CD14-positive monocyte (primary cell): Measurements from ENCODE around the gene CRYBA4. TPM values are rescaled to one million over a fixed set of nuclear protein-coding genes. Genes with fewer than 3 reads are reported as not detected.

Source experiments
- DNase-seq, 3 donors: peaks; one replicate each; pipeline ENCODE4 v3.0.0-alpha.2; 2011 to 2022
- H2AFZ ChIP-seq: 2 replicates; pipeline ENCODE4 v1.6.0; 2012; ENCODE audit warnings: mild to moderate bottlenecking, low read depth, low read length, inconsistent platforms; ENCODE audit not compliant: insufficient read depth, poor library complexity, severe bottlenecking
- H3K27ac ChIP-seq, 2 donors: 1 replicate in 1 of 2; 2 replicates in 1 of 2; pipeline ENCODE4 v1.5.1; 2012 to 2013; ENCODE audit warnings: low read length in 2 of 2, control low read depth in 1 of 2, inconsistent platforms in 1 of 2, low read depth in 1 of 2, mild to moderate bottlenecking in 1 of 2
- H3K27me3 ChIP-seq, 2 donors: one replicate each; pipeline versions ENCODE4 v1.6.0 to v1.6.1; 2011 to 2013; ENCODE audit warnings: low read length in 2 of 2; ENCODE audit not compliant: control insufficient read depth in 2 of 2, insufficient read depth in 2 of 2
- H3K36me3 ChIP-seq, 2 donors: replicated peaks in 1 of 2; 1 replicate in 1 of 2; 2 replicates in 1 of 2; pipeline versions ENCODE4 v1.5.1 to v1.6.1; 2012 to 2013; ENCODE audit warnings: low read length in 2 of 2, control low read depth in 1 of 2, inconsistent platforms in 1 of 2, mild to moderate bottlenecking in 1 of 2; ENCODE audit not compliant: insufficient read depth in 2 of 2, control insufficient read depth in 1 of 2
- H3K4me1 ChIP-seq, 2 donors: 1 replicate in 1 of 2; 2 replicates in 1 of 2; pipeline versions ENCODE4 v1.5.1 to v1.6.1; 2012 to 2013; ENCODE audit warnings: low read length in 2 of 2, control low read depth in 1 of 2, inconsistent platforms in 1 of 2, mild to moderate bottlenecking in 1 of 2, moderate library complexity in 1 of 2; ENCODE audit not compliant: insufficient read depth in 2 of 2, control insufficient read depth in 1 of 2
- H3K4me2 ChIP-seq: replicated peaks from 2 replicates; pipeline ENCODE3; 2012; ENCODE audit warnings: low read length, moderate library complexity, mild to moderate bottlenecking; ENCODE audit not compliant: poor library complexity, severe bottlenecking; ENCODE audit errors: extremely low read depth
- H3K4me3 ChIP-seq, 3 experiments: fragments of 200-600 bp in 1 of 3; sonication (generic) in 1 of 3; replicated peaks in 1 of 3; 1 replicate in 2 of 3; 2 replicates in 1 of 3; pipeline ENCODE4 v1.5.1; 2011 to 2013; ENCODE audit warnings: low read length in 3 of 3, mild to moderate bottlenecking in 3 of 3, control low read depth in 2 of 3, low read depth in 2 of 3, inconsistent platforms in 1 of 3, moderate library complexity in 1 of 3
- H3K79me2 ChIP-seq: 2 replicates; pipeline ENCODE4 v1.6.0; 2012; ENCODE audit warnings: mild to moderate bottlenecking, control low read depth, inconsistent platforms, low read length, moderate library complexity; ENCODE audit not compliant: insufficient read depth
- H3K9ac ChIP-seq: 2 replicates; pipeline ENCODE4 v1.6.0; 2017; ENCODE audit warnings: low read length, mild to moderate bottlenecking; ENCODE audit not compliant: insufficient read depth, poor library complexity, severe bottlenecking
- H3K9me3 ChIP-seq, 2 donors: replicated peaks in 1 of 2; 1 replicate in 1 of 2; 2 replicates in 1 of 2; pipeline versions ENCODE4 v1.5.1 to v1.6.1; 2012 to 2013; ENCODE audit warnings: low read length in 2 of 2, control low read depth in 1 of 2; ENCODE audit not compliant: control insufficient read depth in 1 of 2, insufficient read depth in 1 of 2
- H4K20me1 ChIP-seq: 2 replicates; pipeline ENCODE4 v1.6.0; 2012; ENCODE audit warnings: mild to moderate bottlenecking, low read length, control low read depth, moderate library complexity; ENCODE audit not compliant: insufficient read depth
- H3K27ac Mint-ChIP-seq, 7 donors: one replicate each; pipeline ENCODE4 v1.8.0; 2020; ENCODE audit warnings: mild to moderate bottlenecking in 7 of 7, mixed read lengths in 7 of 7, moderate library complexity in 6 of 7, inconsistent platforms in 2 of 7
- H3K27me3 Mint-ChIP-seq, 3 donors: one replicate each; pipeline ENCODE4 v1.8.0; 2021 to 2022; ENCODE audit warnings: low read depth in 3 of 3, mild to moderate bottlenecking in 3 of 3, mixed read lengths in 3 of 3, moderate library complexity in 3 of 3, inconsistent platforms in 1 of 3
- H3K36me3 Mint-ChIP-seq, 2 donors: one replicate each; pipeline ENCODE4 v1.8.0; 2020; ENCODE audit warnings: mixed read lengths in 2 of 2, inconsistent platforms in 1 of 2, mild to moderate bottlenecking in 1 of 2
- H3K4me1 Mint-ChIP-seq: one replicate; pipeline ENCODE4 v1.8.0; 2020; ENCODE audit warnings: mild to moderate bottlenecking, mixed read lengths
- H3K4me3 Mint-ChIP-seq, 2 donors: one replicate each; pipeline ENCODE4 v1.8.0; 2020; ENCODE audit warnings: mild to moderate bottlenecking in 2 of 2, mixed read lengths in 2 of 2, moderate library complexity in 1 of 2
- H3K9me3 Mint-ChIP-seq, 7 donors: one replicate each; pipeline ENCODE4 v1.8.0; 2020 to 2022; ENCODE audit warnings: mixed read lengths in 7 of 7, mild to moderate bottlenecking in 6 of 7, moderate library complexity in 6 of 7, inconsistent platforms in 2 of 7
- CTCF ChIP-seq: fragments of 200-600 bp; IDR thresholded peaks from one replicate; pipeline ENCODE4 v1.8.0; 2022; ENCODE audit warnings: antibody characterized with exemption, mild to moderate bottlenecking
- WGBS: methylation state at CpG from one replicate; pipeline ENCODE4 v1.1.5; 2013; ENCODE audit warnings: missing lambda C conversion rate; ENCODE audit not compliant: insufficient coverage; 5-methylcytosine and 5-hydroxymethylcytosine counted together
- intact Hi-C, 2 donors: fragments of 100-400 bp; cut with micrococcal nuclease; formaldehyde crosslinking; loops; one replicate each; pipeline versions ENCODE4 v1.15.0 to v1.15.1; 2023
- polyA plus RNA-seq, 3 donors: library from polyadenylated mRNA; depleted of rRNA in 1 of 3; unstranded in 2 of 3; stranded (reverse) in 1 of 3; fragments of 300-500 nt in 2 of 3; fragments of >200 nt in 1 of 3; fragmentation: Illumina TruSeq in 2 of 3; gene quantifications; 1 replicate in 2 of 3; 2 replicates in 1 of 3; pipeline ENCODE4 v1.2.3, GENCODE V29; 2012 to 2021

The CRYBA4 gene
- polyA plus RNA-seq, 3 donors, result not detected

- H3K4me2 ChIP-seq, result no peak overlapping the region
Measured at GRCh38 chr22:26580240-26580962, 41.4 kb upstream of the CRYBA4 start.

GRCh38 chr22:26581026-26581425, 40.7 kb upstream of the CRYBA4 start:
- intact Hi-C loops, result loop anchor here in 1 of 2 donors (10.0 kb wide), 1 partner anchor 94 kb away; no protein-coding TSS in a partner anchor
- no peak for TF ChIP-seq CTCF
- peaks cover 0 to 8% (median 0%) of the 10 kb centered on the region in 7 donors for H3K9me3 Mint-ChIP-seq
- H3K27ac Mint-ChIP-seq, result no peak overlapping the region
- no peak overlapping the region for H3K4me3 Mint-ChIP-seq
- peaks cover 0 to 2% (median 0%) of the 10 kb centered on the region in 3 donors for H3K27me3 Mint-ChIP-seq
- peaks cover 68% of the 10 kb centered on the region for H3K4me1 Mint-ChIP-seq
- Histone ChIP-seq H3K27me3 (no peaks in the 10 kb centered on the region), H3K79me2 (peaks cover 87% of the 10 kb centered on the region), H3K4me3 (no peak overlapping the region), H3K27ac (no peak overlapping the region), H4K20me1 (peaks cover 92% of the 10 kb centered on the region), H2AFZ (no peak overlapping the region), H3K9me3 (no peaks in the 10 kb centered on the region), H3K9ac (no peak overlapping the region), H3K4me1 (peaks cover 40 to 45% of the 10 kb centered on the region in 2 donors), H3K4me2 (no peak overlapping the region), H3K36me3 (peaks cover 9 to 40% of the 10 kb centered on the region in 2 donors)
- no peak for DNase-seq
- WGBS, result 17% methylated on average over 1 of the region's 1 CpG
- peaks cover 37 to 68% of the 10 kb centered on the region in 2 donors for H3K36me3 Mint-ChIP-seq

More at GRCh38 chr22:26580240-26580962, 41.4 kb upstream of the CRYBA4 start:
- H3K36me3 Mint-ChIP-seq, result peaks cover 35 to 64% of the 10 kb centered on the region in 2 donors
- Histone ChIP-seq H3K79me2 (peaks cover 84% of the 10 kb centered on the region), H3K4me1 (peaks cover 47% of the 10 kb centered on the region in 2 donors), H3K36me3 (peaks cover 9 to 37% of the 10 kb centered on the region in 2 donors), H3K27me3 (no peaks in the 10 kb centered on the region), H3K9me3 (no peaks in the 10 kb centered on the region), H4K20me1 (peaks cover 89% of the 10 kb centered on the region), H3K27ac (no peak overlapping the region), H2AFZ (no peak overlapping the region), H3K4me3 (no peak overlapping the region), H3K9ac (no peak overlapping the region)
- WGBS, result 94% methylated on average over 6 of the region's 13 CpGs
- H3K27me3 Mint-ChIP-seq, result peaks cover 0 to 2% (median 0%) of the 10 kb centered on the region in 3 donors
- DNase-seq, result no peak
- H3K4me1 Mint-ChIP-seq, result peaks cover 68% of the 10 kb centered on the region
- TF ChIP-seq CTCF, result no peak
- intact Hi-C loops, result loop anchor here in 1 of 2 donors (10.0 kb wide), 1 partner anchor 94 kb away; no protein-coding TSS in a partner anchor
- H3K4me3 Mint-ChIP-seq, result no peak overlapping the region
- H3K9me3 Mint-ChIP-seq, result peaks cover 0 to 8% (median 0%) of the 10 kb centered on the region in 7 donors
- peak overlapping the region in 1 of 7 donors; percentile 72 for H3K27ac Mint-ChIP-seq
